Spinal cord (tissue), 10 donors: Measurements from ENCODE around the gene CTSZ. TPM values are rescaled to one million over a fixed set of nuclear protein-coding genes. Genes with fewer than 3 reads are reported as not detected.

ENCODE experiments used
- DNase-seq, 6 donors: peaks; one replicate each; pipeline versions ENCODE4 v3.0.0 to v3.0.0-alpha.2; 2013 to 2015; ENCODE audit warnings: low spot score in 6 of 6, low read depth in 4 of 6
- H3K27ac ChIP-seq: one replicate; pipeline ENCODE4 v1.5.1; 2013; ENCODE audit warnings: low read depth, low read length, control low read depth
- H3K27me3 ChIP-seq: one replicate; pipeline ENCODE4 v1.6.1; 2013; ENCODE audit warnings: low read length; ENCODE audit not compliant: control insufficient read depth, insufficient read depth
- H3K36me3 ChIP-seq: one replicate; pipeline ENCODE4 v1.6.1; 2013; ENCODE audit warnings: low read length; ENCODE audit not compliant: control insufficient read depth, insufficient read depth
- H3K4me1 ChIP-seq: one replicate; pipeline ENCODE4 v1.6.1; 2013; ENCODE audit warnings: low read length; ENCODE audit not compliant: control insufficient read depth, insufficient read depth
- H3K4me3 ChIP-seq: one replicate; pipeline ENCODE4 v1.5.1; 2013; ENCODE audit warnings: low read depth, low read length, control low read depth
- H3K9me3 ChIP-seq: one replicate; pipeline ENCODE4 v1.6.1; 2013; ENCODE audit warnings: low read length; ENCODE audit not compliant: control insufficient read depth, insufficient read depth
- WGBS: methylation state at CpG from one replicate; pipeline ENCODE4 v1.1.5; 2013; ENCODE audit warnings: missing lambda C conversion rate; ENCODE audit not compliant: insufficient coverage; 5-methylcytosine and 5-hydroxymethylcytosine counted together
- long read RNA-seq, 4 donors: transcript quantifications; one replicate each; lab custom pipeline, GENCODE V29; 2026
- polyA plus RNA-seq, 2 donors: library from polyadenylated mRNA; unstranded; fragments of 120-200 nt; gene quantifications; one replicate each; pipeline ENCODE4 v1.2.1, GENCODE V29; 2013; ENCODE audit not compliant: insufficient read length in 2 of 2
- total RNA-seq, 2 donors: library from RNA; depleted of rRNA in 1 of 2; stranded (reverse); fragments of 120-200 nt in 1 of 2; fragments of >200 nt in 1 of 2; gene quantifications; one replicate each; pipeline versions ENCODE4 v1.2.3 to v1.2.4, GENCODE V29; 2013 to 2014
- donor health status: healthy.

CTSZ gene
- 10 to 100 TPM; 45.7 to 59.6 TPM for total RNA-seq
- 10 to 100 TPM; 43.1 to 48.7 TPM for polyA plus RNA-seq
- long read RNA-seq, donor 1, partial matches to known transcripts, result 0 of 2 reads
- long read RNA-seq, donor 1, other reads (novel, unspliced or antisense), result 0 of 2 reads
- long read RNA-seq, donor 2, partial matches to known transcripts, result 0 of 1 reads
- long read RNA-seq, donor 2, other reads (novel, unspliced or antisense), result 0 of 1 reads
- long read RNA-seq, donor 3, partial matches to known transcripts, result 0 of 5 reads
- long read RNA-seq, donor 3, other reads (novel, unspliced or antisense), result 0 of 5 reads
- long read RNA-seq, donor 4, partial matches to known transcripts, result 0 of 4 reads
- long read RNA-seq, donor 4, other reads (novel, unspliced or antisense), result 0 of 4 reads

- Histone ChIP-seq H3K27ac (peak within 1 kb of the TSS; percentile 47), H3K4me1 (peaks cover 45% of the 10 kb centered on the region), H3K27me3 (peaks cover 2% of the 10 kb centered on the region), H3K4me3 (peak within 1 kb of the TSS; percentile 31), H3K9me3 (no peaks in the 10 kb centered on the region), H3K36me3 (peaks cover 9% of the 10 kb centered on the region)
- DNase-seq, result peak in 2 of 6 donors; percentile 39 to 66
- 8% methylated on average over 82 of the region's 82 CpGs for WGBS
Measured at GRCh38 chr20:59006864-59007664, at the start of gene CTSZ. Gene CTSZ (minus strand): TSS chr20:59007254. CDS start chr20:59007128, 126 bp downstream.

- no peak overlapping the region for H3K4me3 ChIP-seq
- H3K36me3 ChIP-seq, result no peaks in the 10 kb centered on the region
- WGBS, result no CpG with 5 or more reads among the region's 7 CpGs
Measured at GRCh38 chr20:59055302-59055701, 48.2 kb upstream of the CTSZ start.

GRCh38 chr20:59051666-59052185 is 44.7 kb upstream of the CTSZ start:
- DNase-seq, result no peak
- no peaks in the 10 kb centered on the region for H3K4me1 ChIP-seq
- no peak overlapping the region for H3K27ac ChIP-seq
- WGBS, result 62% methylated on average over 4 of the region's 6 CpGs
- H3K27me3 ChIP-seq, result no peaks in the 10 kb centered on the region
- no peaks in the 10 kb centered on the region for H3K36me3 ChIP-seq
- H3K9me3 ChIP-seq, result no peaks in the 10 kb centered on the region
- H3K4me3 ChIP-seq, result no peak overlapping the region

More at GRCh38 chr20:59055302-59055701, 48.2 kb upstream of the CTSZ start:
- Histone ChIP-seq H3K27ac (no peak overlapping the region), H3K27me3 (no peaks in the 10 kb centered on the region), H3K9me3 (no peaks in the 10 kb centered on the region), H3K4me1 (no peaks in the 10 kb centered on the region)
- no peak for DNase-seq

GRCh38 chr20:59050437-59050836 is 43.4 kb upstream of the CTSZ start:
- Histone ChIP-seq H3K27ac (no peak overlapping the region), H3K27me3 (no peaks in the 10 kb centered on the region), H3K4me1 (no peaks in the 10 kb centered on the region), H3K36me3 (no peaks in the 10 kb centered on the region), H3K9me3 (no peaks in the 10 kb centered on the region), H3K4me3 (no peak overlapping the region)
- DNase-seq, result no peak
- WGBS, result no CpG with 5 or more reads among the region's 1 CpG

- no peak overlapping the region for H3K4me3 ChIP-seq
- H3K9me3 ChIP-seq, result no peaks in the 10 kb centered on the region
- no peaks in the 10 kb centered on the region for H3K4me1 ChIP-seq
- no peak overlapping the region for H3K27ac ChIP-seq
- WGBS, result 86% methylated on average over 1 of the region's 2 CpGs
- no peak for DNase-seq
- H3K36me3 ChIP-seq, result no peaks in the 10 kb centered on the region
- no peaks in the 10 kb centered on the region for H3K27me3 ChIP-seq
Measured at GRCh38 chr20:59048681-59049030, 41.6 kb upstream of the CTSZ start.

GRCh38 chr20:59047938-59048680 is 41.1 kb upstream of the CTSZ start:
- WGBS, result 88% methylated on average over 2 of the region's 5 CpGs
- Histone ChIP-seq H3K4me3 (no peak overlapping the region), H3K9me3 (no peaks in the 10 kb centered on the region), H3K4me1 (peaks cover 3% of the 10 kb centered on the region), H3K27ac (no peak overlapping the region), H3K36me3 (no peaks in the 10 kb centered on the region), H3K27me3 (no peaks in the 10 kb centered on the region)
- DNase-seq, result no peak

- H3K4me3 ChIP-seq, result no peak overlapping the region
- H3K4me1 ChIP-seq, result peaks cover 11% of the 10 kb centered on the region
- no peaks in the 10 kb centered on the region for H3K27me3 ChIP-seq
- no peaks in the 10 kb centered on the region for H3K9me3 ChIP-seq
- H3K27ac ChIP-seq, result no peak overlapping the region
- 83% methylated on average over 3 of the region's 3 CpGs for WGBS
- H3K36me3 ChIP-seq, result no peaks in the 10 kb centered on the region
- DNase-seq, result no peak
Measured at GRCh38 chr20:59046862-59047261, 39.8 kb upstream of the CTSZ start.

GRCh38 chr20:59044796-59045195 is 37.7 kb upstream of the CTSZ start:
- no peak for DNase-seq
- H3K27me3 ChIP-seq, result no peaks in the 10 kb centered on the region
- no peaks in the 10 kb centered on the region for H3K9me3 ChIP-seq
- WGBS, result no CpG with 5 or more reads among the region's 3 CpGs
- peaks cover 18% of the 10 kb centered on the region for H3K4me1 ChIP-seq
- H3K4me3 ChIP-seq, result no peak overlapping the region
- no peaks in the 10 kb centered on the region for H3K36me3 ChIP-seq
- H3K27ac ChIP-seq, result no peak overlapping the region

- 89% methylated on average over 2 of the region's 3 CpGs for WGBS
- Histone ChIP-seq H3K27ac (no peak overlapping the region), H3K9me3 (no peaks in the 10 kb centered on the region)
Measured at GRCh38 chr20:59044295-59044694, 37.2 kb upstream of the CTSZ start.

More at GRCh38 chr20:59044295-59044694, 37.2 kb upstream of the CTSZ start:
- no peaks in the 10 kb centered on the region for H3K36me3 ChIP-seq
- H3K27me3 ChIP-seq, result no peaks in the 10 kb centered on the region
- peaks cover 18% of the 10 kb centered on the region for H3K4me1 ChIP-seq
- H3K4me3 ChIP-seq, result no peak overlapping the region
- DNase-seq, result no peak
